ENCODE results near the gene CAPN9. TPM values are rescaled to one million over a fixed set of nuclear protein-coding genes. Genes with fewer than 3 reads are reported as not detected.

Gene CAPN9
- total RNA-seq, 1 experiment from 2014 or later = not detected

- Histone ChIP-seq H3K4me3 (no peak overlapping the region), H3K9me3 (no peaks in the 10 kb centered on the region), H3K27me3 (peaks cover 2% of the 10 kb centered on the region; the same call in 1 of the 2 replicates), H3K36me3 (no peaks in the 10 kb centered on the region)
- no peak for DNase-seq
Measured at GRCh38 chr1:230796626-230797025, 49.4 kb downstream of the CAPN9 start.

- no peak for DNase-seq
- H3K4me3 ChIP-seq = no peak overlapping the region
- H3K9me3 ChIP-seq = no peaks in the 10 kb centered on the region
- peaks cover 2% of the 10 kb centered on the region; the same call in 1 of the 2 replicates for H3K27me3 ChIP-seq
- H3K36me3 ChIP-seq = no peaks in the 10 kb centered on the region
Measured at GRCh38 chr1:230797376-230797920, 50.3 kb downstream of the CAPN9 start.

DNA sequence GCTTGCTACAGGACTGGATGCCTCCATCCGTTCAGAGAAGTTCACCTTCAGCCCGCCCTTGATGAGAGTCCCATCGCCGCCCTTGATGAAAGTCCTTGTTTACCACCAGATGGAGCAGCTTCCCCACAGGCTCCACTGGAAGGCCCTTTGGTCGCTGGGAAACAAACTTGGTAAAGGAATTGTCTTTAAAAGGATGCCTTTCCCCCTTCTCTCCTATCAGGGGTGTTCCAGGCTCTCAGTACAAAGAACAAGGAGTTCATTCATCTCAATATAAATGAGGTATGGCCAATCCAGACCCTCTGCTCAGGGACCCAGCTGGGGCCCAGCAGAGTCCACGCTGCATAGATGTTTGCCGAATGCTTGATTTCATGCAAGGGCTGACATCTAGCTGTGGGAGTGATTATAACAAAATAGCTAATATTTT, 50.8 kb downstream of the CAPN9 start:
- DNase-seq = peak; percentile 51
- Histone ChIP-seq H3K36me3 (no peaks in the 10 kb centered on the region), H3K9me3 (no peaks in the 10 kb centered on the region), H3K27me3 (peaks cover 2% of the 10 kb centered on the region; the same call in 1 of the 2 replicates), H3K4me3 (no peak overlapping the region)

GRCh38 chr1:230798491-230798890, 51.3 kb downstream of the CAPN9 start:
- H3K36me3 ChIP-seq = no peaks in the 10 kb centered on the region
- no peak for DNase-seq
- no peak overlapping the region for H3K4me3 ChIP-seq

GRCh38 chr1:230800891-230801840, 54.0 kb downstream of the CAPN9 start:
- no peak overlapping the region for H3K4me3 ChIP-seq
- DNase-seq = no peak
- no peaks in the 10 kb centered on the region for H3K36me3 ChIP-seq
- H3K27me3 ChIP-seq = peaks cover 2% of the 10 kb centered on the region; the same call in 1 of the 2 replicates
- no peaks in the 10 kb centered on the region for H3K9me3 ChIP-seq

More at GRCh38 chr1:230798491-230798890, 51.3 kb downstream of the CAPN9 start:
- no peaks in the 10 kb centered on the region for H3K9me3 ChIP-seq
- H3K27me3 ChIP-seq = peaks cover 2% of the 10 kb centered on the region; the same call in 1 of the 2 replicates

DNA sequence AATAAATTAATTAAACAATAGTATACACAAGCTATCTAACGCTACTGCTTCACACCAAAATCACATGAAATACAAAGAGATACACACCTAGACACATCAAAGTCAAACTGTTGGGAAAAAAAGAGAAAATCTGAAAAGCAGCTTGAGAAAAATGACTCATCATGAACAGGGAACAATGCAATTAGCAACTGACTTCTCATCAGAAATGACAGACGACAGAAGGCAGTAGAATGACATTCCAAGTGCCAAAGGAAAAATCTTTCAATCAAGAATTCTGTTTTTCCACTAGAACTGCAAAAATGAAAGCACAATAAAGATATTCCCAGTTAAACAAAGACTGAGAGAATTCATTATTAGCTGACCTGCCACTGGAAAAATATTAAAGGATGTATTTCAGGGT, 57.2 kb downstream of the CAPN9 start:
- Histone ChIP-seq H3K4me3 (no peak overlapping the region), H3K9me3 (no peaks in the 10 kb centered on the region), H3K27me3 (no peaks in the 10 kb centered on the region), H3K36me3 (no peaks in the 10 kb centered on the region)
- DNase-seq = no peak

DNA sequence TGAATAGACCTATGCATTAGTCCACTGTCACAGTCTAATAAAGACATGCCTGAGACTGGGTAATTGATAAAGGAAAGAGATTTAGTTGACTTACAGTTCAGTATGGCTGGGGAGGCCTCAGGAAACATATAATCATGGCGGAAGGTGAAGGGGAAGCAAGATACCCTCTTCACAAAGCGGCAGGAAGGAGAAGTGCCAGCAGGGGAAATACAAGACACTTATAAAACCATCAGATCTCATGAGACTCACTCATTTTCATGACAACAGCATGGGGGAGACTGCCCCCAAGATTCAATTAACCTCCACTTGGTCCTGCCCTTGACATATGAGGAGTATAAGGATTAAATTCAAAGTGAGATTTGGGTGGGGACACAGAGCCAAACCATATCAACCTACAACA, 59.4 kb downstream of the CAPN9 start:
- no peaks in the 10 kb centered on the region for H3K36me3 ChIP-seq
- no peaks in the 10 kb centered on the region for H3K9me3 ChIP-seq
- no peak for DNase-seq
- no peaks in the 10 kb centered on the region for H3K27me3 ChIP-seq
- H3K4me3 ChIP-seq = no peak overlapping the region

- Histone ChIP-seq H3K4me3 (no peak overlapping the region), H3K27me3 (no peaks in the 10 kb centered on the region), H3K9me3 (no peaks in the 10 kb centered on the region), H3K36me3 (no peaks in the 10 kb centered on the region)
- peak; percentile 85 for DNase-seq
Measured at GRCh38 chr1:230807029-230807428, 59.8 kb downstream of the CAPN9 start.

DNA sequence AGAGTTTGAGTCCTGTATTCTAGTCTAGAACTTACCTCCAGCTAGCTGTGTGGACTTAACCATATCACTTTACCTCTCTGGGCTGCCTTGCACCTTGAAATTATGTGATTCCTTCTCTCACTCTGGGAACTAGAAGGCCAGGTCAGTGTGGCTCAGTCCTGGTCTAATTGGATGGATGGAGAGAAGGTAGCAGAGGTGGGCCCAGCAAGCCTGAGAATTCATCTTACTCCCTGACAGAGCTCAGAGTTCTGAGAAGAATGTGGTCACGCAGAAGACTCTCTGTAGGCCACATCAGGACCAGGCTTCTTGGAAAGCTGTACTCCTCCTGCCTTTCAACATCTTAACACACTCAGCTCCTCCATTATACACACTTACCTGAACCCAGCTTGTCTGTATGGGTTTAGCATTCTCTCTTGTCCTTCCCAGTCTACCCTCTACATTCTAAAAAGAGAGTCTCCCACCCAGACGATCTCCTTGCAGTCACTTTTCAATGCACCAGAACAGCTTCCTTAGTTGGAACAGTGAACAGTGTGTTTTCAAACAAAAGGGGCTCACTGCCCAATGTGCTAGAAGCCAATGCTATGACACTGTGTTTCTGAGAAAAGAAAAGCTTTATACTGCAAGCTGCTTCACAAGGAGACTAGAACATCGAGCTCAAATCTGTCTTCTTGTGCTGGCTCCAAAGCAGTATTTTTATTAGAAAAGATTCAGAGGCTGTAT, 60.5 kb downstream of the CAPN9 start:
- no peak for DNase-seq
- H3K4me3 ChIP-seq = no peak overlapping the region
- H3K36me3 ChIP-seq = no peaks in the 10 kb centered on the region
- H3K9me3 ChIP-seq = peaks cover 7% of the 10 kb centered on the region
- no peaks in the 10 kb centered on the region for H3K27me3 ChIP-seq

- Histone ChIP-seq H3K4me3 (no peak overlapping the region), H3K36me3 (no peaks in the 10 kb centered on the region), H3K9me3 (peaks cover 12% of the 10 kb centered on the region), H3K27me3 (no peaks in the 10 kb centered on the region)
- no peak for DNase-seq
Measured at GRCh38 chr1:230808281-230808872, 61.2 kb downstream of the CAPN9 start.

- peaks cover 12% of the 10 kb centered on the region for H3K9me3 ChIP-seq
- H3K4me3 ChIP-seq = no peak overlapping the region
- no peaks in the 10 kb centered on the region for H3K36me3 ChIP-seq
- no peaks in the 10 kb centered on the region for H3K27me3 ChIP-seq
- DNase-seq = no peak
Measured at GRCh38 chr1:230809256-230809990, 62.2 kb downstream of the CAPN9 start.

DNA sequence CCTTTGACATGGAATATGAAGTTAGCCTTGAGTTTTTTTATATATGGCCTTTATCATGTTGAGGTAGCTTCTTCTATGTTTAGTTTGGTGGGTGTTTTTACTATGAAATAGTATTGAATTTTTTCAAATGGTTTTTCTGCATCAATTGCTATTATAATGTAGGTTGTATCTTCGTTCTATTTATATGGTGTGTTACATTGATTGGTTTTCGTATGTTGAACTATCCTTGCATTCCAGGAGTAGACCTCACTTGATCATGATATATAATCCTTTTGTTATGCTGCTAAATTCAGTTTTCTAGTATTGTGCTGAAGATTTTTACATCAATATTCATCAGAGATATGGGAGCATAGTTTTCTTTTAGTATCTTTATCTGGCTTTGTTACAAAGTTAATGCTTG, 65.4 kb downstream of the CAPN9 start:
- no peak for DNase-seq
- H3K27me3 ChIP-seq = no peaks in the 10 kb centered on the region
- H3K9me3 ChIP-seq = peaks cover 12% of the 10 kb centered on the region
- no peaks in the 10 kb centered on the region for H3K36me3 ChIP-seq
- H3K4me3 ChIP-seq = no peak overlapping the region

DNA sequence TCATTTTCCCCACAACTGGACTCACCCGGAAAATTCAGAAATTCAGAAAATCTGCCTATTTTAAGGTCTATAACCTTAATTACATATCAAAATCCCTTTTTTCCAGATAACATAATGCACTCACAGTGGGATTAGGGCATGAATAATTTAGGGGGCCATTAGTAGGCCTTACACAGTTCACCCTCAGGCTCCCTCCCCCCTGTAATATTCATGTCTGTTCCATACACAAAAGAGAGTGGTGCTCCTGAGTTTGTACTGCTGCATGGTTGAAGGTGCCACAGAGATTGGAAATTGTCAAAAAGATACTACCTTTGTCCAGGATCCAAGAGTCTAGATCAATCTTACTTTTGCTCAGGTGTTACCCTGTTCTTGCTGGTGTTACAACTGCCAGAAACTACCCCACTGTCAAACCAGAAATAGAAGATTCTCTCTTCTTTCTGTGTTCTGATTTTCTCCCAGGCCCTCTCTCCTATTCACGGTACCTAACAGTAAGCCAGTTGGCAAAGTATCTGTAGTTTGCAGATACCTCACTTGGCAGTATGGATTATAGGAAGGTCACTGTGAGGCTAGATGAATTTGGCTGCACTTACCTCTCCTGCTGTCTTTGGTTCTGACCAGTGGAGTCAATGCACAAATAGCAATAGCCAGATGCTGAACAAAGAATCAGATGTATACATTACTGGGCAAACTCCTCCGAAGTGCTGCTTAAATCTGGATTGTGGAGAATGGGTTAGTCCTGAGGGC, 67.9 kb downstream of the CAPN9 start:
- no peak for DNase-seq
- Histone ChIP-seq H3K9me3 (peaks cover 12% of the 10 kb centered on the region), H3K36me3 (no peaks in the 10 kb centered on the region), H3K4me3 (no peak overlapping the region), H3K27me3 (no peaks in the 10 kb centered on the region)

GRCh38 chr1:230816018-230816417, 68.8 kb downstream of the CAPN9 start:
- Histone ChIP-seq H3K4me3 (no peak overlapping the region), H3K27me3 (no peaks in the 10 kb centered on the region), H3K9me3 (peaks cover 12% of the 10 kb centered on the region), H3K36me3 (no peaks in the 10 kb centered on the region)
- DNase-seq = no peak

DNA sequence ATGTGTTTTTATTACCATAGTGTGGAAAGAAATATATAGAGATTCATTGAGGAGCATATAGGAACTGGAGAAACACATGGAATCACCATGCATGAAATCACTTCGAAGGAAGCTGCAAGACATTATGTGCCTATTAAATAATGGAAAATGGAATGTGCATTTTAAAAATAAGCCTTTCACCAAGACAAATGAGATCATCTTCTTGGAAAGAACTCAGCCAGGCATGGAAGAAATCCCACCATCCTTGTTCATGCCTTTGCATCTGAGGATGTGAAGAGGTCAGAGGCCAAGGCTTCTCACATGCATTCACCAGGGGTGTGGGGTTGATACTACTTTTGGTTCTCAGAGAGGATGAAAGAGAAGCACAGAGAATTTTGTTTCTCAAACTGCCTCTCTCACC, 71.2 kb downstream of the CAPN9 start:
- DNase-seq = no peak
- H3K27me3 ChIP-seq = no peaks in the 10 kb centered on the region
- H3K4me3 ChIP-seq = no peak overlapping the region
- no peaks in the 10 kb centered on the region for H3K36me3 ChIP-seq
- peaks cover under 1% of the 10 kb centered on the region; the same call in 1 of the 2 replicates for H3K9me3 ChIP-seq

DNA sequence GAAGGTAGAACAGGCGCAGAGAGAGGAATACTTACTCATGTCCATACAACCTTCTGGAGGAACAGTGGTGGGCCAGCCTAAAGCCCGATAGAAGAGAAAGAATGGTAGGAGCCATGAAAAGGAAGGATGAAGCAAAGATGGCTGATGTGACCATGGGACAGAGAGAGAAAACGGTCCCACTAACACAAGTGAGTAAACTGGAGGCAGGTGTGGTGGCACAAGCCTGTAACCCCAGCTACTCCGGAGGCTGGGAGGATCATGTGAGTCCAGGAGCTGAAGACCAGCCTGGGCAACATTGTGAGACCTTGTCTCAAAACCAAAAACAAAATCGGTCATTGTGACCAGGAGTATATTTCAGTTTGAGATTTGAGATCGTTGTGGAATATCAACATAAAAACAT, 71.7 kb downstream of the CAPN9 start:
- Histone ChIP-seq H3K4me3 (no peak overlapping the region), H3K27me3 (no peaks in the 10 kb centered on the region), H3K36me3 (no peaks in the 10 kb centered on the region), H3K9me3 (no peaks in the 10 kb centered on the region)
- DNase-seq = no peak

All from MG63 (cell line).